RPMI7951 (cell line): ENCODE results near the gene PRPS1L1. TPM values are rescaled to one million over a fixed set of nuclear protein-coding genes. Genes with fewer than 3 reads are reported as not detected.

ENCODE experiments used
- total RNA-seq: library from RNA; depleted of rRNA; stranded (reverse); fragments of >200 nt; shearing (Covaris generic); gene quantifications from 2 replicates; pipeline ENCODE4 v1.2.3, GENCODE V29; 2014; rRNA removed

PRPS1L1 gene
- total RNA-seq, 1 experiment from 2014 or later = not detected

Other genes starting within 250 kb of the PRPS1L1 start
- gene SNX13, start 87.4 kb downstream of the PRPS1L1 start, total RNA-seq = 51.3 and 54.5 TPM in 2 replicates